ENCODE data around the gene C2orf72. TPM values are rescaled to one million over a fixed set of nuclear protein-coding genes. Genes with fewer than 3 reads are reported as not detected.

C2orf72 gene
- total and polyA plus RNA-seq, 4 donors: 0.28 to 1.3 (median 0.56) TPM

DNA sequence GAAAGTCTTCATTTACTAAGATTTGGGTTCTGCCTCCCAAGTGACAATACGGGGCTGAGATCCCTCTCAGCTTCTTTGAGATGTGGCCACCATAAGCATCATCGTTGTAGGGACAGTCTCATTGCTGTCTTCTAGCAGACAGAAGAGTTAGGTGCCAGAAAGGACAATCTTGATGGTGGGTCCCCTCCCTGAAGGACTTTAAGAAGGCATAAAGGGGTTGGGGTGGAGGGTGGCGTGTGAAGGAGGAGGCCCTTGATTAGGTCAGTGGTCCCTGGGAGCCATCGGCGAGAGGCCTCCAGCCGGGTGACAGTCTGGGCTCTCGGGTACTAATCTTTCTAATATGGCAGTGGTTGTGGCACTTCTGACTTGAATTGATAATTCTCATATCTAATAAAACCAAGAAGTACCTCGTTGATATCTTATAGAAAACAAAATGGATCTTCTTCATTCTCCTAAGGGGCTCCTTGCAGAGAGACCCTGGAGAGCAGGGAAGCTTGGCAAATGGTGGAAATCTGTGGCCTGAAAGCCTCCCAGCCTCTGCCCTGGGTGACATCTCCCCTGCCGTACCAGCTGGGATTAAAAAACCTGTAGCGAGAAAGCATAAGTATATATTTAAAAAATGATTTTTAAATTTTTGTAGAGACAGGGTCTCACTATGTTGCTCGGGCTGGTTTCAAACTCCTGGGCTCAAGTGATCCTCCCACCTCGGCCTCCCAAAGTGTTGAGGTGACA is 12.1 kb downstream of the C2orf72 start:
- H3K4me1 ChIP-seq (ENCODE audit: control insufficient read depth in 5 of 5, insufficient read depth in 5 of 5, low read length in 5 of 5): peaks cover 0 to 5% (median 2%) of the 10 kb centered on the region in 5 donors
- H3K27me3 ChIP-seq (ENCODE audit: control insufficient read depth in 3 of 3, insufficient read depth in 3 of 3, low read length in 2 of 3): no peaks in the 10 kb centered on the region
- no peak overlapping the region for H3K9ac ChIP-seq (ENCODE audit: insufficient read depth in 1 of 2, low read length in 2 of 2)
- H3K9me3 ChIP-seq (ENCODE audit: control insufficient read depth in 4 of 4, insufficient read depth in 3 of 4, low read length in 3 of 4): no peaks in the 10 kb centered on the region
- H3K36me3 ChIP-seq (ENCODE audit: control insufficient read depth in 4 of 4, insufficient read depth in 4 of 4, low read length in 4 of 4): no peaks in the 10 kb centered on the region
- TF ChIP-seq, protein P1, sequence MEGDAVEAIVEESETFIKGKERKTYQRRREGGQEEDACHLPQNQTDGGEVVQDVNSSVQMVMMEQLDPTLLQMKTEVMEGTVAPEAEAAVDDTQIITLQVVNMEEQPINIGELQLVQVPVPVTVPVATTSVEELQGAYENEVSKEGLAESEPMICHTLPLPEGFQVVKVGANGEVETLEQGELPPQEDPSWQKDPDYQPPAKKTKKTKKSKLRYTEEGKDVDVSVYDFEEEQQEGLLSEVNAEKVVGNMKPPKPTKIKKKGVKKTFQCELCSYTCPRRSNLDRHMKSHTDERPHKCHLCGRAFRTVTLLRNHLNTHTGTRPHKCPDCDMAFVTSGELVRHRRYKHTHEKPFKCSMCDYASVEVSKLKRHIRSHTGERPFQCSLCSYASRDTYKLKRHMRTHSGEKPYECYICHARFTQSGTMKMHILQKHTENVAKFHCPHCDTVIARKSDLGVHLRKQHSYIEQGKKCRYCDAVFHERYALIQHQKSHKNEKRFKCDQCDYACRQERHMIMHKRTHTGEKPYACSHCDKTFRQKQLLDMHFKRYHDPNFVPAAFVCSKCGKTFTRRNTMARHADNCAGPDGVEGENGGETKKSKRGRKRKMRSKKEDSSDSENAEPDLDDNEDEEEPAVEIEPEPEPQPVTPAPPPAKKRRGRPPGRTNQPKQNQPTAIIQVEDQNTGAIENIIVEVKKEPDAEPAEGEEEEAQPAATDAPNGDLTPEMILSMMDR (IDR thresholded peaks at IDR 0.05; ENCODE audit: control extremely low read depth, extremely low read depth): no peak
- WGBS, 2 donors: 84 to 93% methylated on average over 12 of the region's 12 CpGs
- no peak overlapping the region for H3K4me3 ChIP-seq
- no peak for ATAC-seq (ENCODE audit: insufficient read depth, low FRiP score)
- no peak for DNase-seq
- H3K27ac ChIP-seq (ENCODE audit: low read depth in 1 of 2, low read length in 1 of 2): no peak overlapping the region

DNA sequence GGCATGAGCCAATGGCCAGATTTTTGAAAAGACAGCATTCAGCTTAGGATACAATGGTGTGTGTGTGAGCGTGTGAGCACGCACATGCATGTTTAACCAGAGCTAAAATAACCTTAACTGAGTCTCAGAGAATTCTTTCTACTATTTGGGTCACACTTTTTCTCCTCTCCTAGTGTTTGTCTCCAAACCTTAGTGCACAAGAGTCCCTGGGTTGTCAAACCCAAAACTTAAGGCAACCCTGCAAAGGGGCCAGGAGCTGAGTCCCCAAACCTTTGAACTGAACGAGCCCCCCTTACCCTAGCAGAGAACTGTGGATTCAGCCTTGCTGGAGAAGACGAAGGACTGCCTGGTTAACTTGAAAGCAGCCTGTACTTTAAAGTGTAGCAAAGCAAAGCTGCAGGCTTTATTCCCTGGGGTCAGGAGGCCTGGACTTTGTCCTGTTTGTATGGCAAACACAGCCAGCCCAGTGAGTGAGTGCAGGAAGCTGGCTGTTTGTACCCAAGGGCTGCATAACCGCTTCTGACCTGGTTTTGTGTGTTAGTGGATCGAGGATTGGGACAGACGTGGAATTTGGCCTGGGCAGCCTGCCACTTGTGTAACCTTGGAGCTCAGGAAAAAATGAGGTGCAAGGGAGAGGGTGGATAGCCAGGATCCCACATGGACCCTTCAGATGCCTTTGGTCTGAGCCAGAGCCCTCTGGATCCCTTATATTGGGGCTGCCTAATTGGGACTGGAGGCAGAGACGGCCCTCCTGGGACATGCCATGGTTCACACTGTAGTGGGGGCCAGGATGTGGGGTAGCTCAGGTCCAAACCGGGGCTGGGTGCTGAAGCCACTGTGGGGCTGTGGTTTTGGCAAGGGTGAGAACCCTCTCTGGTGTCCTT is 12.9 kb downstream of the C2orf72 start:
- TF ChIP-seq, protein P1 (IDR thresholded peaks at IDR 0.05; ENCODE audit: control extremely low read depth, extremely low read depth): no peak
- WGBS, 2 donors: 60 to 80% methylated on average over 9 of the region's 9 CpGs
- Histone ChIP-seq H3K4me3 (no peak overlapping the region), H3K9me3 (ENCODE audit: control insufficient read depth in 4 of 4, insufficient read depth in 3 of 4, low read length in 3 of 4) (no peaks in the 10 kb centered on the region), H3K4me1 (ENCODE audit: control insufficient read depth in 5 of 5, insufficient read depth in 5 of 5, low read length in 5 of 5) (peaks cover 0 to 5% (median 2%) of the 10 kb centered on the region in 5 donors), H3K27ac (ENCODE audit: low read depth in 1 of 2, low read length in 1 of 2) (no peak overlapping the region), H3K27me3 (ENCODE audit: control insufficient read depth in 3 of 3, insufficient read depth in 3 of 3, low read length in 2 of 3) (no peaks in the 10 kb centered on the region), H3K36me3 (ENCODE audit: control insufficient read depth in 4 of 4, insufficient read depth in 4 of 4, low read length in 4 of 4) (no peaks in the 10 kb centered on the region), H3K9ac (ENCODE audit: insufficient read depth in 1 of 2, low read length in 2 of 2) (no peak overlapping the region)
- ATAC-seq (ENCODE audit: insufficient read depth, low FRiP score) (no peak), DNase-seq (no peak)

DNA sequence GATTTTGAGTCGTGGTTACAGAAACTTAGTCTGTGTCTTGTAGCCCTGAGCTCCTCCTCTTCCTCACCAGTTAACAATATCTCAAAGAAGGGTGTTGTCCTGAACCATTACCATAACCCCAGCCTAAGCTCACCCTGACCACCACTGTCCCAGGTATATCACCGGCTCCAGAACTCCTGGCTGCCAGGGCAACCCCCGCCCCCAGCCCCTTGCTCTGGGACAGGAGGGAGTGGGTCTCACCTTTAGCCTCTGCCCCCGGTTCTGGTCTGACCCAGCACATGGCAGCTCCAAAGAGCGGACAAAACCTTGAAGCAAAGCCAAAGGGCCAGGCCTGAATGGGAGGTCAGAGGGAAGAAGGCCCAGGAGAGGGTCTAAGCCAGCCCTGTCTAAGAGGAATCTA is 13.8 kb downstream of the C2orf72 start:
- Histone ChIP-seq H3K27me3 (ENCODE audit: control insufficient read depth in 3 of 3, insufficient read depth in 3 of 3, low read length in 2 of 3) (no peaks in the 10 kb centered on the region), H3K9me3 (ENCODE audit: control insufficient read depth in 4 of 4, insufficient read depth in 3 of 4, low read length in 3 of 4) (no peaks in the 10 kb centered on the region), H3K9ac (ENCODE audit: insufficient read depth in 1 of 2, low read length in 2 of 2) (no peak overlapping the region), H3K4me1 (ENCODE audit: control insufficient read depth in 5 of 5, insufficient read depth in 5 of 5, low read length in 5 of 5) (peaks cover 0 to 5% (median 2%) of the 10 kb centered on the region in 5 donors), H3K27ac (ENCODE audit: low read depth in 1 of 2, low read length in 1 of 2) (no peak overlapping the region), H3K4me3 (no peak overlapping the region), H3K36me3 (ENCODE audit: control insufficient read depth in 4 of 4, insufficient read depth in 4 of 4, low read length in 4 of 4) (no peaks in the 10 kb centered on the region)
- ATAC-seq (ENCODE audit: insufficient read depth, low FRiP score): no peak
- no peak for DNase-seq
- 82 to 91% methylated on average over 5 of the region's 5 CpGs for WGBS, 2 donors
- TF ChIP-seq, protein P1 (IDR thresholded peaks at IDR 0.05; ENCODE audit: control extremely low read depth, extremely low read depth): no peak

Data from lung (tissue), 12 donors.